Subcutaneous abdominal adipose tissue (tissue), 5 donors: ENCODE data around the gene SCAANT1.

Experiments used
- H3K27ac ChIP-seq: one replicate; pipeline ENCODE4 v1.7.0; 2013; ENCODE audit warnings: low read depth, mild to moderate bottlenecking, inconsistent platforms, low read length, moderate library complexity
- H3K27me3 ChIP-seq, 5 donors: one replicate each; pipeline ENCODE4 v1.7.0; 2013; ENCODE audit warnings: low read length in 5 of 5, inconsistent platforms in 1 of 5; ENCODE audit not compliant: control insufficient read depth in 5 of 5, insufficient read depth in 4 of 5
- H3K36me3 ChIP-seq, 5 donors: one replicate each; pipeline ENCODE4 v1.7.0; 2013; ENCODE audit warnings: low read length in 5 of 5; ENCODE audit not compliant: control insufficient read depth in 5 of 5, insufficient read depth in 5 of 5
- H3K4me1 ChIP-seq, 5 donors: one replicate each; pipeline ENCODE4 v1.7.0; 2013; ENCODE audit warnings: low read length in 5 of 5, mild to moderate bottlenecking in 3 of 5, moderate library complexity in 1 of 5; ENCODE audit not compliant: control insufficient read depth in 5 of 5, insufficient read depth in 5 of 5
- H3K4me3 ChIP-seq, 5 donors: one replicate each; pipeline ENCODE4 v1.7.0; 2013; ENCODE audit warnings: low read length in 5 of 5, low read depth in 1 of 5
- H3K9ac ChIP-seq, 5 donors: one replicate each; pipeline ENCODE4 v1.7.0; 2013; ENCODE audit warnings: low read length in 5 of 5, mild to moderate bottlenecking in 4 of 5, moderate library complexity in 3 of 5
- H3K9me3 ChIP-seq, 5 donors: one replicate each; pipeline ENCODE4 v1.7.0; 2013; ENCODE audit warnings: low read length in 5 of 5; ENCODE audit not compliant: control insufficient read depth in 5 of 5
- donor health status: healthy.
- donor health status: healthy.
- donor health status: healthy.
- donor health status: healthy.
- donor health status: healthy.

SCAANT1 gene

GRCh38 chr3:63950698-63951097, 38.5 kb upstream of the SCAANT1 start:
- no peak overlapping the region for H3K9ac ChIP-seq
- peaks cover 0 to 21% (median 7%) of the 10 kb centered on the region in 5 donors for H3K36me3 ChIP-seq
- H3K9me3 ChIP-seq, result no peaks in the 10 kb centered on the region
- no peak overlapping the region for H3K4me3 ChIP-seq
- no peak overlapping the region for H3K27ac ChIP-seq
- H3K4me1 ChIP-seq, result peaks cover 0 to 10% (median 4%) of the 10 kb centered on the region in 5 donors
- no peaks in the 10 kb centered on the region for H3K27me3 ChIP-seq

GRCh38 chr3:63949005-63949404, 36.8 kb upstream of the SCAANT1 start:
- no peak overlapping the region for H3K27ac ChIP-seq
- H3K27me3 ChIP-seq, result no peaks in the 10 kb centered on the region
- H3K9ac ChIP-seq, result no peak overlapping the region
- peaks cover 0 to 11% (median 4%) of the 10 kb centered on the region in 5 donors for H3K4me1 ChIP-seq
- peaks cover 0 to 10% (median 4%) of the 10 kb centered on the region in 5 donors for H3K36me3 ChIP-seq
- no peak overlapping the region for H3K4me3 ChIP-seq
- H3K9me3 ChIP-seq, result no peaks in the 10 kb centered on the region

- peaks cover 0 to 7% (median 5%) of the 10 kb centered on the region in 5 donors for H3K36me3 ChIP-seq
- no peaks in the 10 kb centered on the region for H3K27me3 ChIP-seq
- no peak overlapping the region for H3K4me3 ChIP-seq
- peaks cover 0 to 11% (median 4%) of the 10 kb centered on the region in 5 donors for H3K4me1 ChIP-seq
- H3K9ac ChIP-seq, result no peak overlapping the region
- H3K9me3 ChIP-seq, result no peaks in the 10 kb centered on the region
- no peak overlapping the region for H3K27ac ChIP-seq
Measured at GRCh38 chr3:63947594-63947993, 35.4 kb upstream of the SCAANT1 start.

GRCh38 chr3:63946753-63947152, 34.6 kb upstream of the SCAANT1 start:
- no peak overlapping the region for H3K9ac ChIP-seq
- H3K36me3 ChIP-seq, result peaks cover 0 to 7% (median 5%) of the 10 kb centered on the region in 5 donors
- no peak overlapping the region for H3K27ac ChIP-seq
- H3K9me3 ChIP-seq, result no peaks in the 10 kb centered on the region
- peaks cover 0 to 11% (median 4%) of the 10 kb centered on the region in 5 donors for H3K4me1 ChIP-seq
- H3K27me3 ChIP-seq, result no peaks in the 10 kb centered on the region
- no peak overlapping the region for H3K4me3 ChIP-seq

GRCh38 chr3:63945558-63946096, 33.4 kb upstream of the SCAANT1 start:
- Histone ChIP-seq H3K27me3 (no peaks in the 10 kb centered on the region), H3K36me3 (peaks cover 0 to 7% (median 5%) of the 10 kb centered on the region in 5 donors), H3K27ac (no peak overlapping the region), H3K4me1 (peaks cover 0 to 7% (median 3%) of the 10 kb centered on the region in 5 donors), H3K9ac (no peak overlapping the region), H3K9me3 (no peaks in the 10 kb centered on the region), H3K4me3 (no peak overlapping the region)

GRCh38 chr3:63943678-63944077, 31.5 kb upstream of the SCAANT1 start:
- Histone ChIP-seq H3K27me3 (no peaks in the 10 kb centered on the region), H3K27ac (no peak overlapping the region), H3K4me3 (no peak overlapping the region), H3K36me3 (peaks cover 0 to 7% (median 5%) of the 10 kb centered on the region in 5 donors), H3K4me1 (peaks cover 0 to 6% (median 3%) of the 10 kb centered on the region in 5 donors), H3K9ac (no peak overlapping the region), H3K9me3 (no peaks in the 10 kb centered on the region)

GRCh38 chr3:63942528-63942927, 30.3 kb upstream of the SCAANT1 start:
- Histone ChIP-seq H3K27ac (no peak overlapping the region), H3K27me3 (no peaks in the 10 kb centered on the region), H3K9me3 (no peaks in the 10 kb centered on the region), H3K36me3 (peaks cover 0 to 7% (median 5%) of the 10 kb centered on the region in 5 donors), H3K4me1 (peaks cover 0 to 9% (median 3%) of the 10 kb centered on the region in 5 donors), H3K4me3 (no peak overlapping the region), H3K9ac (no peak overlapping the region)

GRCh38 chr3:63940389-63940757, 28.2 kb upstream of the SCAANT1 start:
- Histone ChIP-seq H3K27ac (no peak overlapping the region), H3K9ac (no peak overlapping the region), H3K27me3 (no peaks in the 10 kb centered on the region), H3K4me3 (no peak overlapping the region), H3K36me3 (peaks cover 0 to 7% (median 5%) of the 10 kb centered on the region in 5 donors), H3K4me1 (peaks cover 0 to 5% (median under 1%) of the 10 kb centered on the region in 5 donors), H3K9me3 (no peaks in the 10 kb centered on the region)

GRCh38 chr3:63937661-63938651, 25.8 kb upstream of the SCAANT1 start:
- Histone ChIP-seq H3K36me3 (peaks cover 0 to 3% (median 0%) of the 10 kb centered on the region in 5 donors), H3K27ac (no peak overlapping the region), H3K27me3 (no peaks in the 10 kb centered on the region), H3K9me3 (no peaks in the 10 kb centered on the region), H3K9ac (no peak overlapping the region), H3K4me1 (peaks cover 0 to 15% (median 11%) of the 10 kb centered on the region in 5 donors), H3K4me3 (no peak overlapping the region)

- Histone ChIP-seq H3K4me1 (peaks cover 0 to 23% (median 17%) of the 10 kb centered on the region in 5 donors), H3K27ac (no peak overlapping the region), H3K27me3 (no peaks in the 10 kb centered on the region), H3K4me3 (no peak overlapping the region), H3K36me3 (peaks cover 0 to 3% (median 0%) of the 10 kb centered on the region in 5 donors), H3K9me3 (no peaks in the 10 kb centered on the region), H3K9ac (no peak overlapping the region)
Measured at GRCh38 chr3:63936925-63937324, 24.7 kb upstream of the SCAANT1 start.
